Endodermal cell (in vitro differentiated cells): ENCODE results near the gene THEMIS2. TPM values are rescaled to one million over a fixed set of nuclear protein-coding genes. Genes with fewer than 3 reads are reported as not detected.

Source experiments
- DNase-seq: peaks from one replicate; pipeline ENCODE4 v3.0.0-alpha.2; 2017
- H3K27ac ChIP-seq: 2 replicates; pipeline ENCODE4 v1.5.1; 2013; ENCODE audit warnings: mild to moderate bottlenecking, low read depth, low read length, moderate library complexity
- H3K27me3 ChIP-seq: 2 replicates; pipeline ENCODE4 v1.6.1; 2013; ENCODE audit warnings: mild to moderate bottlenecking, low read length, moderate library complexity; ENCODE audit not compliant: insufficient read depth, control insufficient read depth, poor library complexity, severe bottlenecking
- H3K36me3 ChIP-seq: 2 replicates; pipeline ENCODE4 v1.7.0; 2013; ENCODE audit warnings: mild to moderate bottlenecking, low read length, moderate library complexity; ENCODE audit not compliant: control insufficient read depth, insufficient read depth
- H3K4me1 ChIP-seq: one replicate; pipeline ENCODE4 v1.7.0; 2013; ENCODE audit warnings: low read length; ENCODE audit not compliant: control insufficient read depth, insufficient read depth
- H3K4me3 ChIP-seq: 2 replicates; pipeline ENCODE4 v1.5.1; 2013; ENCODE audit warnings: mild to moderate bottlenecking, low read length, moderate library complexity
- H3K9ac ChIP-seq: 2 replicates; pipeline ENCODE4 v1.6.1; 2013; ENCODE audit warnings: mild to moderate bottlenecking, low read length, moderate library complexity; ENCODE audit not compliant: poor library complexity, severe bottlenecking; ENCODE audit errors: extremely low read depth
- H3K9me3 ChIP-seq: 2 replicates; pipeline ENCODE4 v1.6.1; 2013; ENCODE audit warnings: mild to moderate bottlenecking, low read length, moderate library complexity; ENCODE audit not compliant: control insufficient read depth
- H3K27ac Mint-ChIP-seq: 2 replicates; pipeline ENCODE4 v1.8.0; 2020; ENCODE audit warnings: mixed read lengths
- H3K27me3 Mint-ChIP-seq: 2 replicates; pipeline ENCODE4 v1.8.0; 2021; ENCODE audit warnings: mild to moderate bottlenecking, mixed read lengths; ENCODE audit not compliant: insufficient read depth
- H3K36me3 Mint-ChIP-seq: 2 replicates; pipeline ENCODE4 v1.8.0; 2020; ENCODE audit warnings: low read depth, mixed read lengths
- H3K4me1 Mint-ChIP-seq: 2 replicates; pipeline ENCODE4 v1.8.0; 2020; ENCODE audit warnings: mixed read lengths
- H3K4me3 Mint-ChIP-seq: 2 replicates; pipeline ENCODE4 v1.8.0; 2020; ENCODE audit warnings: mild to moderate bottlenecking, moderate library complexity, mixed read lengths
- H3K9me3 Mint-ChIP-seq: 2 replicates; pipeline ENCODE4 v1.8.0; 2020; ENCODE audit warnings: mild to moderate bottlenecking, mixed read lengths
- CTCF ChIP-seq: fragments of 200-600 bp; sonication (generic); conservative IDR thresholded peaks from 2 replicates; pipeline ENCODE4 v1.5.0; 2021; ENCODE audit warnings: antibody characterized with exemption, mild to moderate bottlenecking
- WGBS, 2 experiments: methylation state at CpG; one replicate each; pipeline versions ENCODE4 v1.1.5 to v1.1.7; 2013; ENCODE audit warnings: missing lambda C conversion rate in 2 of 2, mixed read lengths in 1 of 2; ENCODE audit not compliant: insufficient coverage in 1 of 2, insufficient read length in 1 of 2; 5-methylcytosine and 5-hydroxymethylcytosine counted together
- total RNA-seq, 2 donors: library from RNA; stranded (reverse); fragmentation: NEBNext Ultra II Directional in 1 of 2; extraction: Animal tissue kit (Norgen Biotek cat#: 25700) in 1 of 2; gene quantifications; 2 replicates in 1 of 2; 3 replicates in 1 of 2; pipeline ENCODE4 v1.2.1, GENCODE V29; 2021

THEMIS2 gene
- total RNA-seq, 2 donors from 2014 or later, result 8.5 to 8.8 TPM

- Histone ChIP-seq H3K9ac (no peak overlapping the region), H3K4me1 (no peaks in the 10 kb centered on the region), H3K36me3 (peaks cover 52% of the 10 kb centered on the region), H3K27ac (no peak overlapping the region), H3K4me3 (no peak overlapping the region), H3K27me3 (no peaks in the 10 kb centered on the region), H3K9me3 (no peaks in the 10 kb centered on the region)
- Mint-ChIP-seq H3K4me1 (peaks cover 12% of the 10 kb centered on the region), H3K27ac (peak overlapping the region; percentile 87), H3K36me3 (peaks cover 63% of the 10 kb centered on the region), H3K27me3 (no peaks in the 10 kb centered on the region), H3K4me3 (no peak overlapping the region), H3K9me3 (no peaks in the 10 kb centered on the region)
- TF ChIP-seq CTCF, result no peak
- WGBS, 2 experiments, result 92 to 94% methylated on average over 2 to 3 of the region's 3 CpGs
- DNase-seq, result no peak
Measured at GRCh38 chr1:27889506-27889905, 17.2 kb downstream of the THEMIS2 start.

GRCh38 chr1:27891196-27891889 lies 19.0 kb downstream of the THEMIS2 start:
- Mint-ChIP-seq H3K27me3 (no peaks in the 10 kb centered on the region), H3K9me3 (no peaks in the 10 kb centered on the region), H3K4me3 (no peak overlapping the region), H3K27ac (no peak overlapping the region), H3K36me3 (peaks cover 68% of the 10 kb centered on the region), H3K4me1 (peaks cover 11% of the 10 kb centered on the region)
- Histone ChIP-seq H3K27ac (no peak overlapping the region), H3K4me3 (no peak overlapping the region), H3K4me1 (no peaks in the 10 kb centered on the region), H3K36me3 (peaks cover 64% of the 10 kb centered on the region), H3K9me3 (no peaks in the 10 kb centered on the region), H3K9ac (no peak overlapping the region), H3K27me3 (no peaks in the 10 kb centered on the region)
- DNase-seq, result no peak
- peak; percentile 39 for TF ChIP-seq CTCF
- WGBS, 2 experiments, result 88 to 96% methylated on average over 4 to 7 of the region's 7 CpGs

GRCh38 chr1:27894521-27894920 lies 22.2 kb downstream of the THEMIS2 start:
- Mint-ChIP-seq H3K27me3 (no peaks in the 10 kb centered on the region), H3K27ac (no peak overlapping the region), H3K9me3 (no peaks in the 10 kb centered on the region), H3K4me1 (peaks cover under 1% of the 10 kb centered on the region), H3K4me3 (no peak overlapping the region), H3K36me3 (peaks cover 59% of the 10 kb centered on the region)
- DNase-seq, result no peak
- Histone ChIP-seq H3K4me3 (no peak overlapping the region), H3K9me3 (no peaks in the 10 kb centered on the region), H3K36me3 (peaks cover 79% of the 10 kb centered on the region), H3K27me3 (no peaks in the 10 kb centered on the region), H3K4me1 (no peaks in the 10 kb centered on the region), H3K9ac (no peak overlapping the region), H3K27ac (no peak overlapping the region)
- WGBS, 2 experiments, result 91 to 94% methylated on average over 2 to 3 of the region's 3 CpGs
- no peak for TF ChIP-seq CTCF
